Common myeloid progenitor, CD34-positive (primary cell): Measurements from ENCODE around the gene ADARB1.
"Not testable (repeated sequence)": the region's sequence is repeated elsewhere in the genome, so short reads cannot be mapped to it uniquely, and the experiment has no call there.

Experiments used
- CTCF ChIA-PET: fragments of 350-600 bp; sonication (Branson Sonifier 250); formaldehyde crosslinking; loops from one replicate; lab custom pipeline; 2021; ENCODE audit warnings: antibody characterized with exemption; lab: Charles Lee
- POLR2A ChIA-PET: fragments of 350-600 bp; sonication (Branson Sonifier 250); formaldehyde crosslinking; loops from one replicate; lab custom pipeline; 2021; ENCODE audit warnings: antibody characterized with exemption; lab: Charles Lee
- DNase-seq, 3 donors: peaks; one replicate each; pipeline versions ENCODE4 v3.0.0 to v3.0.0-alpha.2; 2013
- H3K27ac ChIP-seq, 2 experiments: 1 replicate in 1 of 2; 2 replicates in 1 of 2; pipeline ENCODE4 v1.7.0; 2013; ENCODE audit warnings: inconsistent platforms in 2 of 2, low read length in 2 of 2, mild to moderate bottlenecking in 2 of 2, low read depth in 1 of 2, moderate library complexity in 1 of 2; ENCODE audit not compliant: severe bottlenecking in 2 of 2, insufficient read depth in 1 of 2, poor library complexity in 1 of 2
- H3K27me3 ChIP-seq, 5 experiments: replicated peaks in 2 of 5; 1 replicate in 3 of 5; 2 replicates in 2 of 5; pipeline versions ENCODE4 v1.6.1 to v1.7.0; 2013; ENCODE audit warnings: low read length in 4 of 5, mild to moderate bottlenecking in 2 of 5, moderate library complexity in 2 of 5, inconsistent platforms in 1 of 5; ENCODE audit not compliant: insufficient read depth in 5 of 5, control insufficient read depth in 4 of 5
- H3K36me3 ChIP-seq, 4 experiments: 1 replicate in 2 of 4; 2 replicates in 2 of 4; pipeline versions ENCODE4 v1.6.1 to v1.7.0; 2013; ENCODE audit warnings: low read length in 3 of 4, control low read depth in 1 of 4, mild to moderate bottlenecking in 1 of 4; ENCODE audit not compliant: control insufficient read depth in 4 of 4, insufficient read depth in 4 of 4
- H3K4me1 ChIP-seq, 4 experiments: 1 replicate in 3 of 4; 2 replicates in 1 of 4; pipeline versions ENCODE4 v1.6.1 to v1.7.1; 2013; ENCODE audit warnings: low read length in 3 of 4, mild to moderate bottlenecking in 3 of 4, control low read depth in 1 of 4, inconsistent platforms in 1 of 4, moderate library complexity in 1 of 4; ENCODE audit not compliant: control insufficient read depth in 4 of 4, insufficient read depth in 4 of 4; ENCODE audit errors: control extremely low read depth in 1 of 4
- H3K4me3 ChIP-seq, 7 experiments: 1 replicate in 4 of 7; 2 replicates in 3 of 7; pipeline versions ENCODE4 v1.5.1 to v1.7.0; 2013; ENCODE audit warnings: mild to moderate bottlenecking in 7 of 7, low read length in 6 of 7, moderate library complexity in 6 of 7, inconsistent platforms in 2 of 7, low read depth in 2 of 7, control low read depth in 1 of 7; ENCODE audit not compliant: insufficient read depth in 4 of 7, control insufficient read depth in 1 of 7; ENCODE audit errors: extremely low read depth in 1 of 7
- H3K9me3 ChIP-seq, 5 experiments: 1 replicate in 4 of 5; 2 replicates in 1 of 5; pipeline versions ENCODE4 v1.6.1 to v1.7.1; 2013; ENCODE audit warnings: low read length in 4 of 5, mild to moderate bottlenecking in 2 of 5, inconsistent platforms in 1 of 5, low read depth in 1 of 5, moderate library complexity in 1 of 5; ENCODE audit not compliant: control insufficient read depth in 4 of 5, insufficient read depth in 2 of 5; ENCODE audit errors: control extremely low read depth in 1 of 5
- WGBS: methylation state at CpG from one replicate; pipeline ENCODE4 v1.1.5; 2013; ENCODE audit not compliant: insufficient coverage; 5-methylcytosine and 5-hydroxymethylcytosine counted together

ADARB1 gene

DNA sequence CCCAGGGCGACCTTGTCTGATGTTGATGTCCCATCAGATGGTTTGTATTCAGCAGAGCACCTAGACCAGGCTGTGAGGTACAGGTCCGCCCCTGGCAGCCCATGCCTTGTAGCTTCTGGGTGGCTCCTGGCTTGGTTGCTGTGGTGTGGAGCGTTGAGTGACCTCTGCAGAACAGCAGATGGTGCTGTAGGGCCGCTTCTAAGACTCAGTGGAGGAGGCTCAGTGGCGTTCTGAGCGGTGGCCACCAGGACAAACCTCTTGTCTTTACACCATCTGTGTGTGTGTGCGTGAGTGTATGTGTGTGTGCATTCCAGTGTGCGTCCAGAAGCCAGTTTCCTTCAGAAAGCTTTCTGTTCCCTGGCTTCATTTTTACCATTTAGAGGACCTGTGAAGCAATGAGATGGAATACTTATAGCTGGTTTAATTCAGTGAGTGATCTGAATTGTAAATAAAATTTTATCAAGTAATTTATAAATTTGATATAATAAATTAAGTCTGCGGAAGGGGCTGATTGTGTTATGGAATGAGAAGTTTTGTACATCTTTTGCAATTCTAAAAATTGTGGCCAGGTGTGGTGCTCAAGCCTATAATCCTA lies 66.1 kb downstream of the ADARB1 start:
- H3K27me3 ChIP-seq = no peaks in the 10 kb centered on the region
- H3K4me1 ChIP-seq = peaks cover 0 to 3% (median 2%) of the 10 kb centered on the region in 4 experiments
- DNase-seq = peak; percentile 94 to 98 (median 98)
- H3K9me3 ChIP-seq = no peaks in the 10 kb centered on the region
- H3K4me3 ChIP-seq = no peak overlapping the region
- no peaks in the 10 kb centered on the region for H3K36me3 ChIP-seq
- CTCF ChIA-PET = interaction anchor here (0.6 to 9.0 kb wide), 49 partner anchors 10 to 710 kb away, joined by 3 to 193 read pairs (median 4); partner anchors contain the start of gene POFUT2
- WGBS = 31% methylated on average over 5 of the region's 9 CpGs
- no peak overlapping the region for H3K27ac ChIP-seq
- POLR2A ChIA-PET = interaction anchor here (0.9 kb wide), 1 partner anchor 300 kb away, joined by 5 read pairs; no protein-coding TSS in a partner anchor

- H3K27ac ChIP-seq, DNase-seq, H3K27me3 ChIP-seq, POLR2A ChIA-PET, H3K9me3 ChIP-seq, H3K4me3 ChIP-seq, H3K4me1 ChIP-seq, H3K36me3 ChIP-seq: not testable (repeated sequence)
- 89% methylated on average over 2 of the region's 4 CpGs for WGBS
- CTCF ChIA-PET = interaction anchor here (0.6 to 9.0 kb wide), 40 partner anchors 10 to 710 kb away, joined by 3 to 193 read pairs (median 5); partner anchors contain the start of gene POFUT2
Measured at GRCh38 chr21:45140944-45141343, 66.6 kb downstream of the ADARB1 start.

- Histone ChIP-seq H3K27ac (no peak overlapping the region), H3K36me3 (no peaks in the 10 kb centered on the region), H3K27me3 (no peaks in the 10 kb centered on the region), H3K4me1 (peaks cover 0 to 3% (median 2%) of the 10 kb centered on the region in 4 experiments), H3K9me3 (no peaks in the 10 kb centered on the region), H3K4me3 (no peak overlapping the region)
- ChIA-PET CTCF (interaction anchor here (0.8 to 9.0 kb wide), 22 partner anchors 9 to 680 kb away, joined by 3 to 193 read pairs (median 7); partner anchors contain the start of gene POFUT2), POLR2A (interaction anchor here (0.5 kb wide), 1 partner anchor 259 kb away, joined by 4 read pairs; no protein-coding TSS in a partner anchor)
- no peak for DNase-seq
- 96% methylated on average over 5 of the region's 5 CpGs for WGBS
Measured at GRCh38 chr21:45141507-45141906, 67.1 kb downstream of the ADARB1 start.

DNA sequence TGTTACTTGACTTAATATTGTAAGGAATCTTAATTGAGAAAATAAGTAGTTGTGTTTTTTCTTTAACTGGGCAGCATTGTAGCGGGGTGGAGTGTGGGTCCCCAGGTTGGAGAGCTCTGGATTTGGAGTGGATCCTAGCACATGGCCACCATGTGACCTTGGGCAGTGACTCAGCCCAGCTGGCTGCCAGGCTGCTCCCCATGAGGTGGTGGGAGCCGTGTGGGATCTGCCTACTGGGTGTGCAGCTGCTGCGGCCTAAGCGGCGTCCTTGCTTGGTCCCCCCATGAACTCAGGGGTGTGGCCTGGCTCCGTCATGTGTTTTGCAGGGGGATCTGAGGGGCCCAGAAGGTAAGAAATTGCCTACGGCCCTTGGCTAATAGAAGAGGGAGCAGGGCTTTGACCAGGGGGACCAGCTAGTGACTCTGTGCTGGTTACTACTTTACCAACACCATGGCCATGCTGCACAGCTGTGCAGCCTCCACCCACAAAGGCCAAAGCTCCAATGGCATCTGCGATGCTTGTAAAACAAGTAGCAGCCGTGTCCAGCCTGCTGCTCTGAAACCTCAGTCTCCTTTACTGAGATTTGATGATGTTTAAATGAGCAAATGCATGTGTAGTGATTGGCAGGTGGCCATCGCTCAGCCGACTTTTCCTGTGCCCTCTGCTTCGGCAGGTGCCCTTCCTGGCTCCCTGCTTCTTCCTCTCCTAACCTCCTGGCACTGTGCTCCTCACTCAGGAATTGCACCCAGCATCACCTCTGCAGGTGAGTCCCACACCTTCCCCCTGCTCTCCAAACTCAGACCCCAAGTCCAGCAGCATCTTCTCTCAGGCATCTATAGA lies 68.3 kb downstream of the ADARB1 start:
- ChIA-PET POLR2A (no interaction called here), CTCF (interaction anchor here (0.8 to 9.0 kb wide), 7 partner anchors 8 to 297 kb away, joined by 3 to 193 read pairs (median 60); no protein-coding TSS in a partner anchor)
- peaks cover 0 to 3% (median 2%) of the 10 kb centered on the region in 4 experiments for H3K4me1 ChIP-seq
- no peaks in the 10 kb centered on the region for H3K27me3 ChIP-seq
- H3K4me3 ChIP-seq = no peak overlapping the region
- 94% methylated on average over 8 of the region's 12 CpGs for WGBS
- H3K36me3 ChIP-seq = no peaks in the 10 kb centered on the region
- no peak for DNase-seq
- H3K9me3 ChIP-seq = no peaks in the 10 kb centered on the region
- no peak overlapping the region for H3K27ac ChIP-seq

- ChIA-PET POLR2A (no interaction called here), CTCF (interaction anchor here (8.4 kb wide), 1 partner anchor 149 kb away, joined by 87 read pairs; no protein-coding TSS in a partner anchor)
- H3K36me3 ChIP-seq = no peaks in the 10 kb centered on the region
- no peak overlapping the region for H3K27ac ChIP-seq
- no peak overlapping the region for H3K4me3 ChIP-seq
- peaks cover 0 to 1% (median 0%) of the 10 kb centered on the region in 4 experiments for H3K4me1 ChIP-seq
- WGBS = 83% methylated on average over 1 of the region's 3 CpGs
- no peak for DNase-seq
- no peaks in the 10 kb centered on the region for H3K9me3 ChIP-seq
- no peaks in the 10 kb centered on the region for H3K27me3 ChIP-seq
Measured at GRCh38 chr21:45143855-45144254, 69.5 kb downstream of the ADARB1 start.

- WGBS = 85% methylated on average over 8 of the region's 9 CpGs
- H3K27me3 ChIP-seq = no peaks in the 10 kb centered on the region
Measured at GRCh38 chr21:45145146-45145545, 70.8 kb downstream of the ADARB1 start.

More at GRCh38 chr21:45145146-45145545, 70.8 kb downstream of the ADARB1 start:
- ChIA-PET POLR2A (no interaction called here), CTCF (interaction anchor here (1.0 kb wide), 1 partner anchor 8 kb away, joined by 3 read pairs; no protein-coding TSS in a partner anchor)
- DNase-seq = no peak
- H3K4me3 ChIP-seq = no peak overlapping the region
- H3K27ac ChIP-seq = no peak overlapping the region
- no peaks in the 10 kb centered on the region for H3K36me3 ChIP-seq
- H3K9me3 ChIP-seq = no peaks in the 10 kb centered on the region
- H3K4me1 ChIP-seq = peaks cover 0 to 1% (median 0%) of the 10 kb centered on the region in 4 experiments
